GM12865 (cell line): ENCODE results near the gene MRFAP1L1.
"Not testable (repeated sequence)": the region's sequence is repeated elsewhere in the genome, so short reads cannot be mapped to it uniquely, and the experiment has no call there.

Experiments
- DNase-seq: peaks from one replicate; pipeline ENCODE4 v3.0.0; 2010; ENCODE audit warnings: low read depth
- H3K4me3 ChIP-seq: 2 replicates; pipeline ENCODE4 v1.5.1; 2011; ENCODE audit warnings: mild to moderate bottlenecking, low read depth, low read length, control low read depth
- TF ChIP-seq, protein P1 (sequence below): IDR thresholded peaks from 2 replicates; pipeline ENCODE4 v1.5.1; 2011; ENCODE audit warnings: low read length, control low read depth, low read depth, inconsistent platforms; ENCODE audit not compliant: insufficient read depth; ENCODE audit errors: missing control alignments

The MRFAP1L1 gene

DNA sequence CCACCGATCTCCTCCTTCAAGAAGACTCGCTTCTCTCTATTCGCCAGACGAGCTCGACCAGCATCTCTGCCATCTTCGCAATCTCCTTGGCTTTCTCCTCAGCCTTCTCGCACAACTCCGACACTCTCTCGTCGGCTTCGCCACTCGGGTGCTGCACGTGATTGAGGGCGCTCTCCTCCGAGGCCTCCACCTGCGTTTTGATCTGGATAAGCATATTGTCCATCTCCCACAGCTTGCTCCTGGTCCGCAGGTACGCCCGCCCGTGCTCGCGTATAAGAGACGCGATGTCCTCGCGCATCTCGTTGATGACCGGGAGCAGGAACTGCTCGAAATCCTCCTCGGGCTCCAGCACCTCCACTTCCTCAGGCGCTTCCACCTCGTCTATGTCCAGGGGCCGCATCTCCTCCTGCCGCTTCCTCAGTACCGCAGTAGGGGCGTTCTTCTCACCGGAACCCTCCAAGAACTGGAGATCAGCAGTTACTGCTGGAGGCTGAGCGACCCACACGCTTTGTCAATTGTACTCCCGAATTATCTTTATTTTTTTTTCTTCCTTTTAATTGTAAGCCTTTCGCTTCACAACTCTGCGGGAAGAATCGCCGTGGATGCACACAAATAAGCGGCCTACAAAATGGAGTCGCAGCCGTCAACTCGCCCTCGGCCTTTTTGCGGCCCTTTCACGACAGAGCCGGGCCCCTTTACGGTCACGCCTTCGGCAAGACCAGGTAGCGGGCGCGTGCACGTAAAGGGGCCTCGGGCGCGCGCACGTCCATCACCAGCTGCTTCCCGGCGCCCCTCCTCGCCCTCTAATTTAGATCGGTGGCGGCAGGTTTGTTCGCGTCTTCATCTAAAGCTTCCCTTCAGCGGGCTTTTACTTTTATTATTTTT, at the start of gene MRFAP1L1:
Gene MRFAP1L1, minus strand, starts transcription at position 636 of the 885 bp plus-strand sequence. Its CDS starts 236 bp downstream, at position 400.
- TF ChIP-seq, protein P1, sequence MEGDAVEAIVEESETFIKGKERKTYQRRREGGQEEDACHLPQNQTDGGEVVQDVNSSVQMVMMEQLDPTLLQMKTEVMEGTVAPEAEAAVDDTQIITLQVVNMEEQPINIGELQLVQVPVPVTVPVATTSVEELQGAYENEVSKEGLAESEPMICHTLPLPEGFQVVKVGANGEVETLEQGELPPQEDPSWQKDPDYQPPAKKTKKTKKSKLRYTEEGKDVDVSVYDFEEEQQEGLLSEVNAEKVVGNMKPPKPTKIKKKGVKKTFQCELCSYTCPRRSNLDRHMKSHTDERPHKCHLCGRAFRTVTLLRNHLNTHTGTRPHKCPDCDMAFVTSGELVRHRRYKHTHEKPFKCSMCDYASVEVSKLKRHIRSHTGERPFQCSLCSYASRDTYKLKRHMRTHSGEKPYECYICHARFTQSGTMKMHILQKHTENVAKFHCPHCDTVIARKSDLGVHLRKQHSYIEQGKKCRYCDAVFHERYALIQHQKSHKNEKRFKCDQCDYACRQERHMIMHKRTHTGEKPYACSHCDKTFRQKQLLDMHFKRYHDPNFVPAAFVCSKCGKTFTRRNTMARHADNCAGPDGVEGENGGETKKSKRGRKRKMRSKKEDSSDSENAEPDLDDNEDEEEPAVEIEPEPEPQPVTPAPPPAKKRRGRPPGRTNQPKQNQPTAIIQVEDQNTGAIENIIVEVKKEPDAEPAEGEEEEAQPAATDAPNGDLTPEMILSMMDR: no peak
- H3K4me3 ChIP-seq: peak within 1 kb of the TSS; percentile 83
- peak; percentile 99 for DNase-seq

DNA sequence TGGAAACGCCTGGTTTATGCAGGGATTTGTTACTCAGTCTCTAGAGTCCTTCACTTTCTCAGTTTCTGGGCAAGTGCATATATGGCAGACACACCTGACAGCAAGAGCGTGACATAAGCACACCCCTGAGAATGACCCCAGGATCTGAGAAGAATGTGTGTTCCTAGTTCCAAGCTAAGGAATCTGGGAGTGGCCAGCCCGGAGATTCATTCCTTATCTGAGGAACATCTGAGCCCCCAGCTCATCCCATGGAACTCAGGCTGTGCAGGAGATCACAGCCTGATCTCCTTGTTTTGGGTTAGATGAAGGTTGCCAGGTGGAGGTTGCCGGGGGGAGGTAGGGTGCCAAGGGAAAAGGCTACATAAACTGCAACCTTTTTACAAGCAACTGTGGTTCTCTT, 49.1 kb upstream of the MRFAP1L1 start:
- H3K4me3 ChIP-seq: no peak overlapping the region

DNA sequence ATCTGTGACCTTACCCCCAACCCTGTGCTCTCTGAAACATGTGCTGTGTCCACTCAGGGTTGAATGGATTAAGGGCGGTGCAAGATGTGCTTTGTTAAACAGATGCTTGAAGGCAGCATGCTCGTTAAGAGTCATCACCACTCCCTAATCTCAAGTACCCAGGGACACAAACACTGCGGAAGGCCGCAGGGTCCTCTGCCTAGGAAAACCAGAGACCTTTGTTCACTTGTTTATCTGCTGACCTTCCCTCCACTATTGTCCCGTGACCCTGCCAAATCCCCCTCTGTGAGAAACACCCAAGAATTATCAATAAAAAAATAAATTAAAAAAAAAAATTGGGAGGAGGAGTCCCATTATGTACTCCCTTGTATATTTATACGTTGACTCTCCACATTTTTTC, 46.7 kb upstream of the MRFAP1L1 start:
- H3K4me3 ChIP-seq, DNase-seq: not testable (repeated sequence)

More for the DNA sequence above, 49.1 kb upstream of the MRFAP1L1 start:
- TF ChIP-seq, protein P1: no peak
- no peak for DNase-seq

DNA sequence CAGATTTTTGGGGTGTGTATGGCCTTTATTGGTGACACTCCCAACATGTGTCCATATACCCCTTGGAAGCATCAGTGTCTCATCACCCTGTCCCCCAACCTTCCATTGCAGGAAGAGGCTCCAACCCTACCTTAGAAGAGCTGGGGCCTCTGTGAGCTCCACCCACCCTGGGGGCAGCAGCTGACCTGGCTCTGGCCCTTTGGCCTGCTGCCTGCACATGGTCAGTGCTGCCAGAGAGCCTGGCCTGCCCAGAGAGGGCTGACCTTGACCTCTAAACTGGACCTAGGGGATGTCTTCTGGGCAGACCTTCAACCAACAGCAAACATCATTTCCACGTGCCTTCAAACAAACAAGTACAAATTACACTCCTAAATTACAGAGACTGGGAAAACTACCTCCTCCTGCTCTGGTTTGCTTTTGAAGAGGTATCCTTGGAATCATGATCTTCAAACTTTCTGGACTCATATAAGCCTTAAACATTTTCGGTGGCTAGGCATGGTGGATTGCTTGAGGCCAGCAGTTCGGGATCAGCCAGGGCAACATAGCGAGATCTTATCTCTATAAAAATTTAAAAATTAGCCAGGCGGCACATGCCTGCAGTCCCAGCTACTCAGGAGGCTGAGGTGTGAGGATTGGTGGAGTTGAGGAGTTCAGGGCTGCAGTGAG, 45.6 kb upstream of the MRFAP1L1 start:
- no peak overlapping the region for H3K4me3 ChIP-seq
- TF ChIP-seq, protein P1: no peak
- no peak for DNase-seq

GRCh38 chr4:6754481-6755087, 44.9 kb upstream of the MRFAP1L1 start:
- no peak overlapping the region for H3K4me3 ChIP-seq
- TF ChIP-seq, protein P1: no peak
- no peak for DNase-seq

GRCh38 chr4:6753891-6754290, 44.2 kb upstream of the MRFAP1L1 start:
- H3K4me3 ChIP-seq: no peak overlapping the region
- TF ChIP-seq, protein P1: no peak
- DNase-seq: no peak

DNA sequence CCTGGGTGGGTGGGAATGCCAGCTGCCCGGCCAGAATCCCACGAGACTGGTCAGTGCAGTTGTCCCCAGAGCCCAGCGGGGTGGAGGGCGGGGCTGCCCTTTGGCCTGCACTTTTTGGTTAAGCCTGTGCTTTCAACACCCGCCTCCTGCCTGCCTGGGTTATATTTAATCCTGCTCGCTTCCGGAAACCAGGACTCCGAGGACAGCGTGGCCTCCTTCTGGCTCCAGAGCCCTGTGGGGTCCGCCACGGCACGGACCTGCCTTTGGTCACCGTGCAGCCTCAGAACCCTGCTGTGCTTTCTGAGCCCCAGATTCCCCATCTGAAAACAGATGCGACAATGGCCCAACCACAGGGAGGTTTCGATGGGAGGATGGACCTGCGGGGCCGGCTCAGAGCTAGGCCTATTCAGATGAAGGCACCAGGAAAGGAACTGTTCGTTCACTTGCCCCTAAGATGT, 43.5 kb upstream of the MRFAP1L1 start:
- DNase-seq: no peak
- no peak overlapping the region for H3K4me3 ChIP-seq
- TF ChIP-seq, protein P1: no peak
